GM18517 (cell line): ENCODE measurements around the gene AGO1.
"Not testable (repeated sequence)": the region's sequence is repeated elsewhere in the genome, so short reads cannot be mapped to it uniquely, and the experiment has no call there.

Experiments
- ATAC-seq: cut with Tn5 transposase; IDR thresholded peaks from one replicate; pipeline ENCODE4 v1.9.1; 2021; ENCODE audit warnings: mild to moderate bottlenecking, moderate library complexity; ENCODE audit not compliant: unreplicated experiment

The AGO1 gene

GRCh38 chr1:35866991-35867390 is 16.0 kb upstream of the AGO1 start:
- no peak for ATAC-seq

DNA sequence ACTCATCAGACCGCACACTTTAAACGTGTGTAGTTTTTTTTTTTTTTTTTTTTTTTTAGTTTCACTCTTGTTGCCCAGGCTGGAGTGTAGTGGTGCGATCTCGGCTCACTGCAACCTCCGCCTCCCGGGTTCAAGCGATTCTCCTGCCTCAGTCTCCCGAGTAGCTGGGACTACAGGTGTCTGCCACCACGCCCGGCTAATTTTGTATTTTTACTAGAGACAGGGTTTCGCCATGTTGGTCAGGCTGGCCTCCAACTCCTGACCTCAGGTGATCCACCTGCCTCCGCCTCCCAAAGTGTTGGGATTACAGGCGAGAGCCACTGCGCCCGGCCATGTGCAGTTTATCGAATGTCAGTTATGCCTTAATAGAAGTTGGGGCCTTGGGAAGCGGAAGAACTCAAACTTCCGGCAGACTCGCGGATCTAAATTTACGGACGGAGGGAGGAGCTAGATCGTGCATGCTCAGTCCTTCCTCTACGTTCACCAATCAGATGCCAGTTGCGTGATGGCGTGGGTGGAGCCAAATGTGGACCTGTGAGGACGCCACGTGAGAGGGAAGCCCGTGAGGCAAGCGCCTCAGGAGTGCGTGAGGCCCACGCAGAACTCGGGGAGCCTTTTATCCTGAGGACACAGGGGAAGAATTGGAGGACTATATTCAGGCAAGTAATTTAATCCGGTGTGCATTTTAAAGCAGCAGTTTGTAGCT is 13.6 kb upstream of the AGO1 start:
- ATAC-seq, result not testable (repeated sequence)

- ATAC-seq, result no peak
Measured at GRCh38 chr1:35870651-35871309, 12.2 kb upstream of the AGO1 start.

DNA sequence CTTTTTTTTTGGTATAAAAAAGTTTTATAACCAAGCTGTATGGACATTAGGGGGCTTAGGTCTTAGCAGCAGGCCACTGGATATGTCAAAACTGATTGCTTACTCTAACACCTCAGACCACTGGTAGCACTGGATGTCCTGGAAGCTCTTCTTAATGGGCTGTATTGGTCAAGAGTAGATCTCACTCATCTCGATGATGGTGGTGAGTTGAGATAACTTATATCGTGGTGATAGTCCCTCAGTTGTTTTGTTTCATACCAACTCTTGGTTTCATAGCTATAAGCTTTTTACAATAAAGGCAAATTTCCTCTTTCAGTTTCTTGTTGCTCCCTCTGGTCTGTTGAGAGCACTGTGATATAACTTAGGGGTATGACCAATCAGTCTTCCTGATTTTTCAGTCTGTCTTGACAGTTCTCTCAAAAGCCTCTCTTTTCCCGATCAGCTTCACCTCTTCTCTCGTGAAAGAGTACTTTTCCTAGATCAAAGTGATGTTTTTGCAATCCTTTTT is 9.7 kb upstream of the AGO1 start:
- no peak for ATAC-seq

- ATAC-seq, result not testable (repeated sequence)
Measured at GRCh38 chr1:35874115-35874514, 8.9 kb upstream of the AGO1 start.

GRCh38 chr1:35876988-35877387 is 6.0 kb upstream of the AGO1 start:
- ATAC-seq, result no peak

DNA sequence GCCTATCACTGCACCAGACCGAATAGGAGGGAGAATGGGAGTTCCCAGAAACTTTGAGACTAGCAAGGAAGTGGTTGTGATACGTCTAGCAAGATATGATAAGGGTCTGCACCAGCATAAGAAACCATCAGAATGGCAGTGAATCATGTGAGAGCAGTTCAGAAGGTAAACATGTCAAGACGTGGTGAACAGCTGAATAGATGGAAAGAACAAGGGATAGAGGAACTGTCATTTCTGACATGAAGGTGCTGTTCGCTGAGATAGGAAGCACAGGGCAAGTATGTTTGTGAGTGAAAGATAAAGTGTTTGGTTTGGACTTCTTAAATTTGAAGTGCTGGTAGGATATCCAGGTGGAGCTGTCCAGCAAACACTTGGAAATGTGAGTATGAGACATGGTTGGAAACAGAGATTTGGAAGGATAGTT is 1.1 kb upstream of the AGO1 start:
- ATAC-seq, result no peak

DNA sequence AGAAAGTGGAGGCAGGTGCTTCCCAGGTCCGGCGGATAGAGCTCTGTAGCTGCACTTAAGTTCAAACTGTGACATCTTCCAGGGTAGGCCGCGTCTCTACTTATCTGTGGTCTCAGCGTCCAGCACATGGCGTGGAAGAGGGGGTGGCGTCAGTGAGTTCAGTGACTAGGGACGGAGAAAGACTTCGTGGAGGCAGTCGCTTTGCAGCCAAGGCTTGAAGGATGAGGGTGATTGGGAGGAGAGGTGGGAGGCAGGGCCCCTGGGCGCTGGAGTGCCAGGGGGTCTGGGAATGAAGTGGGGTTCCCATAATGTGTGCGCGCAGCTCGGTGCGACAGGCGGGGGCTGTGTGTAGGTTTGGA is 444 bp upstream of the AGO1 start:
- no peak for ATAC-seq

DNA sequence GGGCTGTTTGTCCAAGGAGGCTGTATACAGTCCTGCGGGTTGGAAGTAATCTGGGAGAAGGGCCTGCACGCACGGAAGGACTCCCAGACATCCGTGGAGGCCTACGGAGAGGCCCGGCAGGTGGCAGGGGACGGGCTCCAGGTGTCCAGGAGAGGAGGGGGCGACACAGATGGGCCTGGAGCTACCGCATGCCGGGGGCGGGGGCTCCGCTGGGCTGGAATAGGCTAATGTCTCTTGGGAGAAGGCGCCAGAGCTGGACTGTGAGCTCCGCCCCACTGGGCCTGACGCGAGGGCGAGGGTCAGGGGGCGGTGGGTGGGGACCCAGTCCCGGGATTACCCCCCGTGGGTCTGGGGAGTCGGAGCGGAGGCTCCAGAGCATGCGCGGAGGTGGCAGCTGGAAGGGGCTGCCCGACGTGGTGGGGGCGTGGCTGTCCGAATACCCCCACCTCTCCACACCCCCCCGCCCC is 659 bp downstream of the AGO1 start:
- ATAC-seq, result peak; percentile 8

GRCh38 chr1:35884934-35885333 is 1.9 kb downstream of the AGO1 start:
- ATAC-seq, result no peak

DNA sequence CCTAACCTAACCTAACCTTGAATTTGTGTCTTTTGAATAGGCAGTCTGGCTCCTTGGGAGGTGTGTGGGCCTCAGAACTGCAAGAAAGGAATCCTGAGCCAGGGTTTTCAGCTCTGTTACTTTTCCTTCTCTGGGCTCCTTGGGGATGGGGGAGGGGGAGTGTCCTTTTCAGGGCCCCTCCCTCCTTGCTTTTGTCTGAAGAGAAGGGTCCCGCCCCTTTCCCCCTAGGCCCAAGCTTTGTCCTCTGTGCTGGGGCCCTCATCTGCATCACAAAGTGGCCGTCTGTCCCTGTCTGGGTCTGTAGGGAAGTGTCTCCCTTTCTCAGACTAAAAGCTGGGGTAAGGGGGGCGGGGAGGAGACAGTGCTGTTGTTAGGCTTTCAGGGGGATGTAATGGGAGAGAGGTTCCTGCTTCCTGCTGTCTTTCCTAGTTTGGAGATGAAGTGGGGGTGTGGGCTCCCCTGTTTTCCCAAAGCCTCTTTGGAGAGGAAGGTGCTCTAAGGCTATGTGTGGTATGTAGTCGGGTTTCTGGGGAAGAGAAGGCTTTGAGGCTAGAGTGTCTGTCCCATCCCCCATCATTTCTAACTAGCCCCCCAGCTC is 3.1 kb downstream of the AGO1 start:
- no peak for ATAC-seq

DNA sequence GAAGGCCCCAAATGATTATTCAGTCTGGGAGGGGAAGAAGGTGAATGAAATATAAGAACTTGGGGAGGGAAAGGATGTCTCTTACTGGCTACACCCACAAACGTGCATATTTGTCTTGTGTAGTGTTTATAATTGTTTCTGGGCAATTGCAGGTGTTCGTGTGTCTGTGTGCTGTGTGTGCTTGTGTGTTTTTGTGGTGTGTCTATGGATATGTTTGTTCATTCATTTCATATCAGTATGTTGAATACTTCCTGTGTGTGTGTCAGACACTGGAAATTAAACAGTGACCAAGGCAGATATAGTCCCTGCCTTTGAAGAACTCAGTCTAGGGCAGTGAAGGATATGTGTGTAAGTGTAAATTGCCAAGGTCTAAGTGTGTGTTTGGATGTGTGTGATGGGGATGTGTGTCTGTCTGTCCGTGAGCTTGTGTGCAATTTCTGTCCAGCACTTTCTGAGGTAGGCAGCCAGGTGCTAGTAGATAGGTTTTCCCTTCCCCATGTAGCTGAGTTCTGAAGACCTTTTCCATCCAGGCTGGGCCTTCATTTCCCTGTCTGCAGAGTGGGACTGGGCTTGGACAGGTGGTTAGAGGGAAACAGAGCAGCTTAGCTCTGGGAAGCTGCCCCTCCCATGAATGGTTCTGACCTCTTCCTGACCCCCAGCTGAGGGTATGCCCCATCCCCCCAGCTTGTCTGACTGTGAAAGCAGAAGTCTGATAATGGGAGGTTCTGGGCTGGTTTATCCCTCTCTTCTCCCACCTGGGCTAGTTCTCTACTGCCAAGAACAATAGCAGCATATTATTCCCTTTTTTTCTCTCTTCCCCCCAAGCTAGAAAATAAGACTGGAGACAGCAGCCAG is 3.8 kb downstream of the AGO1 start:
- no peak for ATAC-seq

DNA sequence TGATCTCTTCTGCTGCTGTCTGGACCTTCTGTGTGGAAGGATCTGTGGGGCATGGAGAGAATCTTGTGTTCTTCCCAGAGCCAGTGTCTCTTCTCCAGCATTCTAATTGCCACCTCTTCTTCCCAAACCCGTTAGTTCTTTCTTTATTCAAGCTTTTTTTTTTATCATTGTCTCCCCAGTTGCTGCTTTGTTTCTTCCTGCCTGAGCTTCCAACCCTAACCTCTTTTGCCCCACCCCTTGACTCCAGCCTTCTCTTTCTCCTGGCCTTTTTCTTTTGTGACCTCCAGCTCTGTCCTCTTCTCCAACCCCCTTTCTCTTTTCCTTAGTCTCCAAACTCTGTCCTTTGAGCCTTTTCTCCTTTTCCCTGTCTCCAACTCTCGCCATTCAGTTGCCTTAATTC is 4.5 kb downstream of the AGO1 start:
- ATAC-seq, result no peak

DNA sequence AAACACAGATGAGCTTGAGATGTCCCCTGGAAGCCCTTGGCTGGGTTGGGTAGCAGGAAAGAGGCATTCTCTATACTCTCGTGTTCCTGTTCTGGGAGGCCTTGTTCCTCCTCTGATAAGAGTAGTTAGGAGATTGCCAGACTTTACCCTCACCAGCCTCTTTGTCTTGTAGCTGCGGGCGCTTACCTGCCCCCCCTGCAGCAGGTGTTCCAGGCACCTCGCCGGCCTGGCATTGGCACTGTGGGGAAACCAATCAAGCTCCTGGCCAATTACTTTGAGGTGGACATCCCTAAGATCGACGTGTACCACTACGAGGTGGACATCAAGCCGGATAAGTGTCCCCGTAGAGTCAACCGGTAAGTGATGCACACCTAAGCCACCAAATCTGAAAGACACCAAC is 5.2 kb downstream of the AGO1 start:
- no peak for ATAC-seq

DNA sequence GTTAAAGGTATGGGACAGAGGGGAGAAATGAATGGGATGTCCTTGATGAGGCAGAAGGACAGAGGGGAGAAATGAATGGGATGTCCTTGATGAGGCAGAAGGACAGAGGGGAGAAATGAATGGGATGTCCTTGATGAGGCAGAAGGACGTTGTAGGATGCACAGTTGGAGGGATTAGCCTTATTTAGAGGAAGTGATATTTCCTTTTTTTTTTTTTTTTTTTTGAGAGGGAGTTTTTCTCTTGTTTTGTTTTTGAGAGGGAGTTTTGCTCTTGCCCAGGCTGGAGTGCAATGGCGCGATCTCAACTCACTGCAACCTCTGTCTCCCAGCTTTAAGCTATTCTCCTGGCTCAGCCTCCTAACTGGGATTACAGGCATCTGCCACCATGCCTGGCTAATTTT is 6.0 kb downstream of the AGO1 start:
- ATAC-seq, result not testable (repeated sequence)

DNA sequence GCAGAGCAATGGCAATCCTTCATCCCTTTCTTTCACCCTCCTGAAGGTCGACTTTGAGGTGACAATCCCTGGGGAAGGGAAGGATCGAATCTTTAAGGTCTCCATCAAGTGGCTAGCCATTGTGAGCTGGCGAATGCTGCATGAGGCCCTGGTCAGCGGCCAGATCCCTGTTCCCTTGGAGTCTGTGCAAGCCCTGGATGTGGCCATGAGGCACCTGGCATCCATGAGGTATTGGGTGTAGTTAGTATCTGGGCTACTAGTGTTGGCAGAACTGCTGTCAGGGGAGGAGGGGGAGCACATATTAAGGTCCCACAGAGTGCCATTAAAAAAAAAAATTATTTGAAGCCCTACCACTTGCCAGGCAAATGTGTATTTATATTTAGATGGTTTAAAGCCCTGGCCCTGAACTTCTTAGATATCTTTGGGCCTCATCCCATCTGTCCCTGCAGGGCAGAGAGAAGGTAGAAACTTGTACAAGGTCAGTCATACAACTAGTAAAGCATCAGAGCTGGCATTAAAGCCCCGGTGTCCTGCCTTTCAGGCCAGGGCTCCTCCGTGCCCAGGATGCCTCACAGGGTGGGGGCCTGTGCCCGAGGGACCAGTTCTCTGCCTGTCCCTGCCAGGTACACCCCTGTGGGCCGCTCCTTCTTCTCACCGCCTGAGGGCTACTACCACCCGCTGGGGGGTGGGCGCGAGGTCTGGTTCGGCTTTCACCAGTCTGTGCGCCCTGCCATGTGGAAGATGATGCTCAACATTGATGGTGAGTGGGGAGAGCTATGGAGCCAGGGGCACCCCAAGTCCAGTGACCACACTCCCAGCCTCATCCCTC is 10.3 kb downstream of the AGO1 start:
- ATAC-seq, result no peak

DNA sequence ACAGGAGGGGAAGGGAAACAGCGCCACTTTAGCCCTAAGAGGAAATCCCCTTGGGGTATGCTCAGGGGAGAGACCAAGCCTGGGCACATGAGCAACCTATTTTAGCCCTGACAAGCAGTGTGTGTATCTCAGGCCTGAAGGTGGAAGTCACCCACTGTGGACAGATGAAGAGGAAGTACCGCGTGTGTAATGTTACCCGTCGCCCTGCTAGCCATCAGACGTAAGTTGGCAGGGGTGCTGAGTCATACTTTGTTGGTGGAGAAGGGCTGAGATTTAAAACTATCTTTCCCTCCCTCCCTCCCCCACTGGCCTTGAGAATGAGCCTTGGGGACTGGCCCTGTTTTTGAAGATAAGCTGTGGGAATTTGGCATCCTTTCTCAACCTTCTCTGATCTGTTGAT is 11.2 kb downstream of the AGO1 start:
- no peak for ATAC-seq

- no peak for ATAC-seq
Measured at GRCh38 chr1:35894656-35895055, 11.6 kb downstream of the AGO1 start.

GRCh38 chr1:35899941-35900340 is 16.9 kb downstream of the AGO1 start:
- no peak for ATAC-seq

DNA sequence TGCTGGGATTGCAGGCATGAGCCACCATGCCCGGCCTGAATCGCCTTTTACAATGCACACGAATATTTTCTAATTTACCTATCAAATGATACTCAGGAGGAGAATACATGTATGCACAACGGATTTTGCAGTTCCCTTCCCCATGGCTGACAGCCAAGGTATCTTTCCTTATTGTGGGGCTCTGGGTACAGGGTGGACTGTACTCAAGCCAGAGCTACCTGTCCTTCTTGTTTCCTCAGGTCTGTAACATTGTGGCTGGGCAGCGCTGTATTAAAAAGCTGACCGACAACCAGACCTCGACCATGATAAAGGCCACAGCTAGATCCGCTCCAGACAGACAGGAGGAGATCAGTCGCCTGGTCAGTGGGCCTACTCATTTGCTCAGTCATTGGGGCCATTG is 18.2 kb downstream of the AGO1 start:
- no peak for ATAC-seq
